Measurements from ENCODE around the gene APBB1. TPM values are rescaled to one million over a fixed set of nuclear protein-coding genes. Genes with fewer than 3 reads are reported as not detected.
A peak's percentile ranks its signal among the peaks of the same experiment; 100 is the strongest.

Gene APBB1
- total RNA-seq, 2 experiments from 2014 or later: 51.6 to 55.3 TPM

DNA sequence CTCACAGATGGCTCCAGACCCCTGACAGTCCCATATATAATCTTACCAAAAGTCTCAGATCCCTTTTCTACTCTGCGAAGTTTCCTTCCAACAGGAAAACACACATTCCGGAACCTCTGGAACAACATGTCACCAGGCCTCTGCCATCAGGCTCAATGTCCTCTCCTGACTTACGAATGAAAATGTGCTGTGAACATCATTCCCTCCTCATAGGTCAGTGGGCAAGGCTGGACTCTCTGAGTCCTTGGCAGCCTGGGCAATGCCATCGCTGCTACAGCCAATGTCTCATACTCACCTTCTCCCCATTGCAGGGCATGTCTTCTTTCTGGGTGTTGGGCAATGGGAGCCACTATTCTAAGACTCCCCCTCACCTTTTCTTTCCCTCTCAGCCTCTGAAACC lies 23.5 kb upstream of the APBB1 start:
- DNase-seq: no peak
- Mint-ChIP-seq H3K4me1 (ENCODE audit: low read depth) (no peaks in the 10 kb centered on the region), H3K27ac (no peak overlapping the region), H3K27me3 (no peaks in the 10 kb centered on the region), H3K9me3 (no peaks in the 10 kb centered on the region), H3K4me3 (no peak overlapping the region), H3K36me3 (no peaks in the 10 kb centered on the region)
- ChIA-PET CTCF (interaction anchor here (1.0 to 11.5 kb wide), 9 partner anchors 19 to 182 kb away, joined by 3 to 661 read pairs (median 6); partner anchors contain the start of genes APBB1 and TPP1), POLR2A (interaction anchor here (1.3 kb wide), 1 partner anchor 13 kb away, joined by 4 read pairs; no protein-coding TSS in a partner anchor)
- intact Hi-C loops (cut with micrococcal nuclease): loop anchor here (2.0 kb wide), 2 partner anchors 54 to 62 kb away; no protein-coding TSS in a partner anchor

- H3K9me3 Mint-ChIP-seq: no peaks in the 10 kb centered on the region
- ChIA-PET CTCF (interaction anchor here (0.5 to 11.5 kb wide), 7 partner anchors 12 to 265 kb away, joined by 3 to 661 read pairs (median 3); no protein-coding TSS in a partner anchor), POLR2A (interaction anchor here (1.5 kb wide), 1 partner anchor 62 kb away, joined by 4 read pairs; no protein-coding TSS in a partner anchor)
Measured at GRCh38 chr11:6440906-6441358, 22.0 kb upstream of the APBB1 start, which contains the start of gene HPX. Gene HPX (minus strand): TSS chr11:6440987. CDS start chr11:6440963, 24 bp downstream.

DNA sequence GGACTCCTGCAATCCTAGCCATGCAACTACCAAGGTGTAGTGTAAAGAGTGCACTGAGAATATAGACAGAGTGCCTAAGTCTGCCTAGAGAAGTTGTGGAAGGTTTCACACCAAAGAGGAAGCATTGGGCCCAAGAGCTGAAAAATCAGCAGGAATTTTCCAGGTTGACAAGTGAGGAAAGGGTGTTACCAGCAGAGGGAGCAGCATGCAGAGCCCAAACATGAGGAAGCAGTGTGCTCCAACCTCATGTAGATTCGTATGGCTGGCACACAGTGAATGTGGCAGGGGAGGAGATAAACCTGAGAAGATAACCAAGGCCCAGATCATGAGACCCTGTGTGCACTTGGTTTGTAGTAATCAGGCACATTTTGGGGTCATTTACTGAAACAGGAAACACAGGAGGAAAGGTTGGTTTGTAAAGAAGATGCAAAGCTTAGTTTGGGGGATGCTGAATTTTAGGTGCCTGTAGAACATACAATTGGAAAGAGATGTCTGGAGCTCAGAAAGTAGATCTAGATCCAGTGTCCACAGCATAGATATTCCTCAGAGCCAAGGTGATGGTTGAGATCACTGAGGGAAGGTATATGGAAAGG lies 20.2 kb upstream of the APBB1 start:
- Mint-ChIP-seq H3K36me3 (no peaks in the 10 kb centered on the region), H3K4me3 (no peak overlapping the region), H3K27me3 (no peaks in the 10 kb centered on the region), H3K9me3 (no peaks in the 10 kb centered on the region), H3K27ac (no peak overlapping the region), H3K4me1 (ENCODE audit: low read depth) (no peaks in the 10 kb centered on the region)
- POLR2A ChIA-PET: no interaction called here
- DNase-seq: peak; percentile 55
- CTCF ChIA-PET: interaction anchor here (0.6 to 5.0 kb wide), 23 partner anchors 8 to 331 kb away, joined by 3 to 59 read pairs (median 4); partner anchors contain the start of genes APBB1, ARFIP2, MRPL17 and TIMM10B
- intact Hi-C loops (cut with micrococcal nuclease): loop anchor here (1.0 to 5.0 kb wide), 2 partner anchors 33 to 60 kb away; partner anchors contain the start of gene TRIM3

More at GRCh38 chr11:6440906-6441358, 22.0 kb upstream of the APBB1 start, which contains the start of gene HPX:
- DNase-seq: no peak
- H3K27ac Mint-ChIP-seq: no peak within 1 kb of the TSS
- no peak within 1 kb of the TSS for H3K4me3 Mint-ChIP-seq
- H3K4me1 Mint-ChIP-seq (ENCODE audit: low read depth): no peaks in the 10 kb centered on the region
- intact Hi-C loops (cut with micrococcal nuclease): no loop called here
- H3K36me3 Mint-ChIP-seq: no peaks in the 10 kb centered on the region
- H3K27me3 Mint-ChIP-seq: no peaks in the 10 kb centered on the region

DNA sequence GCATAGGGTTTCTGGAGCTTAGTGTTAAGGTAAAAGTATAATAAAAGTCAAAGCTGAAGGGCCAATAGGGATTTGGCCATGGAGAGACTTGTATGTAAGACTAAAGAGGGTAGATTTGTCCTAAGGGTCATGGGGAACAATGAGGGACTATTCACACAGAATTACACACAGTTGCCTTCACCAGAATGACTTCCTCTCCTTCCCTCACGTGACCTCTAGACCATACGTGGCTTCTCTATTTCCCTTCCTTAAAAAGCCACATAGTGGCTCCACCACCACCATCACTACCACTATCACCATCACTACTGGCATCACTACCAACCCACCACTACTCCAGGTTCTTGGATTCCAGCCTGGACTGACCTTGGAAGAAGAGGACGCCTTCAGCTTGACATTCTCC lies 19.1 kb upstream of the APBB1 start:
- intact Hi-C loops (cut with micrococcal nuclease): loop anchor here (5.0 kb wide), 1 partner anchor 34 kb away; the partner anchor contains the start of gene TRIM3
- CTCF ChIA-PET: interaction anchor here (0.6 to 5.0 kb wide), 10 partner anchors 9 to 140 kb away, joined by 3 to 59 read pairs (median 8); partner anchors contain the start of gene TRIM3
- Mint-ChIP-seq H3K4me1 (ENCODE audit: low read depth) (no peaks in the 10 kb centered on the region), H3K9me3 (no peaks in the 10 kb centered on the region), H3K27ac (no peak overlapping the region), H3K27me3 (no peaks in the 10 kb centered on the region), H3K36me3 (no peaks in the 10 kb centered on the region), H3K4me3 (no peak overlapping the region)
- DNase-seq: no peak
- POLR2A ChIA-PET: interaction anchor here (0.8 kb wide), 1 partner anchor 44 kb away, joined by 3 read pairs; the partner anchor contains the start of genes ARFIP2 and TIMM10B

DNA sequence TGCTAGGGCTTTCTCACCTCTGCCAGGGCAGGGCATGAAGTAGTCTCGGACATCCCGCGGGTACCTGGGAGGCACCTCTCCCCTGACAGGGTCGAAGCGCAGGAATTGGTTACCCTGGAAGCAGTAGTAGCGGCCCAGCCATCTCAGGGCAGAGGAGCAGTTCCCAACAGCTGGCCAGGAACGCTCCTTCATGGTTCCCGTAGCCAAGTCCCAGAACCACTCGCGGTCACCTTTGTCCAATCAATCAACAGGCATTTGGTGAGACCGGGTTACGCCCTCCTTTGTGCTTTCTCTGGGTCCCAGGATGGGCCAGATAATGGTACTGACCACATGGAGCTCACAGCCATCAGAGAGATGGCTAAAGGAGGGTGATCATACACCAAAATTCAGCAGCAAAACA lies 18.5 kb upstream of the APBB1 start:
- no peaks in the 10 kb centered on the region for H3K9me3 Mint-ChIP-seq
- no peak for DNase-seq
- H3K4me1 Mint-ChIP-seq (ENCODE audit: low read depth): no peaks in the 10 kb centered on the region
- H3K36me3 Mint-ChIP-seq: no peaks in the 10 kb centered on the region
- H3K27ac Mint-ChIP-seq: no peak overlapping the region
- CTCF ChIA-PET: interaction anchor here (0.6 to 5.0 kb wide), 9 partner anchors 8 to 139 kb away, joined by 3 to 59 read pairs (median 11); no protein-coding TSS in a partner anchor
- POLR2A ChIA-PET: interaction anchor here (0.8 kb wide), 1 partner anchor 44 kb away, joined by 3 read pairs; the partner anchor contains the start of genes ARFIP2 and TIMM10B
- intact Hi-C loops (cut with micrococcal nuclease): loop anchor here (5.0 kb wide), 1 partner anchor 35 kb away; the partner anchor contains the start of gene TRIM3
- no peak overlapping the region for H3K4me3 Mint-ChIP-seq
- no peaks in the 10 kb centered on the region for H3K27me3 Mint-ChIP-seq

DNA sequence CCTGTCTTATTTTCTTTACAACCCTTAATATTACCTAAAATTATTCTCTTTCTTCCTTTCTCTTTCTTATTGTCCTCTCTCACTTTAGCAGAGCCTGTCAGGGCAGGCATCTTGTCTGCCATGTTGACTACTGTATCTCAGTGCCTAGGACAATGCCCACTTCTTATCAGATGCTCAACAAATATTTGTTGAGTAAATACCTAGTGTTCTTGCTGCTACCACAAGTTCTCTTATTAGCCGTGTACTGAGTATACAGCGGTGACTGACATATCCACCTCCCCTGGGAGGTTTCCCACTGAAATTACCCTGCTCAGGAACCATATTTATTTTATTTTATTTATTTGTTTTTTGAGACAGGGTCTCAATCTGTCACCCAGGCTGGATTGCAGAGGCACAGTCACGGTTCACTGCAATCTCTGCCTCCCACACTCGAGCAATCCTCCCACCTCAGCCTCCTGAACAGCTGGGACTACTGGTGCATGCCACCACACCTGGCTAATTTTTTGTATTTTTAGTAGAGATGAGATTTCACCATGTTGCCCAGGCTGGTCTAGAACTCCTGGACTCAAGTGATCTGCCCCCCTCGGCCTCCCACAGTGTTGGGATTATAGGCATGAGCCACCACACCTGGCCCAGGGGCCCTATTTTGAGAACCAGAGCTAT lies 15.2 kb upstream of the APBB1 start:
- ChIA-PET POLR2A (no interaction called here), CTCF (interaction anchor here (1.5 to 2.4 kb wide), 3 partner anchors 9 to 55 kb away, joined by 8 to 14 read pairs (median 8); no protein-coding TSS in a partner anchor)
- Mint-ChIP-seq H3K27me3 (no peaks in the 10 kb centered on the region), H3K4me3 (no peak overlapping the region), H3K9me3 (no peaks in the 10 kb centered on the region), H3K27ac (no peak overlapping the region), H3K36me3 (no peaks in the 10 kb centered on the region), H3K4me1 (ENCODE audit: low read depth) (no peaks in the 10 kb centered on the region)
- no peak for DNase-seq
- intact Hi-C loops (cut with micrococcal nuclease): no loop called here

DNA sequence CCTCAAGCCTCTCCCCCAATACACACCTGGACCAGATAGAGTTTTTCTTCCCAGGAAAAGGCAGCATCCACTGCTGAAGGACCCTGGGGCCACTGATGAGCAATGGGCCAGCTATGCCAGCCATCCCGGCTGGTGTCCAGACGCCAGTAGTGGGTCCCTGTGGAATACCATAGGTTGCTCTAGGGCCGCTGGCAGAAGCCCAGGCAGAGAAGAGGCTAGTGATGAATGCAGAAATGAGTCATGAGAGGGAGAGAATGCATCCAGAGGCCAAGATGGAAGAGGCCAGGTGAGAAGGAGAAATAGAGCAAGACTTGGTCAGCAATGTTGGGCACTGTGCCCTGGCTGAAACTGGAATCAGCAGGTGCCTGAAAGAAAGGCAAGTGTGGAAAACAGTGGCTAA lies 13.0 kb upstream of the APBB1 start:
- POLR2A ChIA-PET: no interaction called here

GRCh38 chr11:6427516-6427915 lies 8.6 kb upstream of the APBB1 start:
- Mint-ChIP-seq H3K9me3 (no peaks in the 10 kb centered on the region), H3K27ac (no peak overlapping the region), H3K4me1 (ENCODE audit: low read depth) (no peaks in the 10 kb centered on the region), H3K27me3 (peaks cover 4% of the 10 kb centered on the region), H3K4me3 (no peak overlapping the region), H3K36me3 (no peaks in the 10 kb centered on the region)
- CTCF ChIA-PET: interaction anchor here (1.3 to 2.0 kb wide), 4 partner anchors 11 to 64 kb away, joined by 3 to 12 read pairs (median 5); no protein-coding TSS in a partner anchor
- intact Hi-C loops (cut with micrococcal nuclease): no loop called here
- POLR2A ChIA-PET: interaction anchor here (1.2 kb wide), 1 partner anchor 16 kb away, joined by 3 read pairs; no protein-coding TSS in a partner anchor
- DNase-seq: no peak

More for the DNA sequence above, 13.0 kb upstream of the APBB1 start:
- Mint-ChIP-seq H3K9me3 (no peaks in the 10 kb centered on the region), H3K27me3 (no peaks in the 10 kb centered on the region), H3K27ac (no peak overlapping the region), H3K36me3 (no peaks in the 10 kb centered on the region), H3K4me3 (no peak overlapping the region), H3K4me1 (ENCODE audit: low read depth) (no peaks in the 10 kb centered on the region)
- intact Hi-C loops (cut with micrococcal nuclease): no loop called here
- DNase-seq: no peak
- CTCF ChIA-PET: no interaction called here

DNA sequence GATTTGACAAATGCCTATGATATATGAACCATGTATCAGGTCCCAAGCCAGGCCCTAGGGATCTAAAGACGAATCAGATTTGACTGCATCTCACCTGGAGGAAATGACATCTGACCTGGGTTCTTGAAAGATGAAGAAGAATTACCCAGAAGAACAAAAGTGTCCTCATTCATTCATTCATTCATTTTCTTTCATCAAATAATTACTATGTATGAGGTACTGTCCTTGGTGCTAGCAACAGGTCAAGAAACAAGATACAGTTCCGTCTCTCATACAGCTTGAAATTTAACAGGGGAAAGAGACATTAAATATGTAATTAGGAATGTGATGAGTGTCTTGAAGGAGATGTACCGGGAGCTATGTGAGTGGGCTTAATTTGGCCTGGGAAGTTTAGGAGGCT lies 1.8 kb upstream of the APBB1 start:
- Mint-ChIP-seq H3K4me3 (peak overlapping the region; percentile 2), H3K4me1 (ENCODE audit: low read depth) (peaks cover 8% of the 10 kb centered on the region), H3K27ac (no peak overlapping the region), H3K36me3 (no peaks in the 10 kb centered on the region), H3K9me3 (no peaks in the 10 kb centered on the region), H3K27me3 (peaks cover 5% of the 10 kb centered on the region)
- no peak for DNase-seq
- ChIA-PET CTCF (interaction anchor here (1.3 kb wide), 1 partner anchor 41 kb away, joined by 6 read pairs; no protein-coding TSS in a partner anchor), POLR2A (no interaction called here)
- intact Hi-C loops (cut with micrococcal nuclease): no loop called here

DNA sequence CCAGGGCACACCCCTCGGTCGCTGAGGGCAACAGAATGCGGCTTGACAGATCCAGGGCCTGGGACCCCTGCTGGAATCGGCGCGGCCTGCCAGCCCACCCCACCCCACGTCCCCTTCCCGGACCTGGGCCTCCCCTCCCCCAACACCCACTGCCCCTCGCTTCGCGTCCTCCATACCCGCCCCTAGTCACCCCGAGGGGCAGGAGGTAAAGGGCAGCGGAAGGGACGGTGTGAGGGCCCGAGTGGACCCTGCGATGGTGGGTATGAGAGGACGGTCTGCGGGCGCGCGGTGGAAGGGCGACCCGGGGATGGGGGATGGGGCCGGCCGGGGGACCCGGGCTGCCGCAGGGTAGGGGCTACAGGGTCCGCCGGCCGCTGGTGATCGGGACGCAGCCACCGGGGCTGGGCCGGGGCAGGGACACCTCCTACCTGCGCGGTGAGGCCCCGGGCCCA lies 311 bp downstream of the APBB1 start:
- intact Hi-C loops (cut with micrococcal nuclease): loop anchor here (1.0 to 10.0 kb wide), 5 partner anchors 25 to 266 kb away; partner anchors contain the start of genes ARFIP2, FHIP1B, MRPL17 and SMPD1
- Mint-ChIP-seq H3K4me3 (no peak overlapping the region), H3K9me3 (no peaks in the 10 kb centered on the region), H3K27ac (peak overlapping the region; percentile 61), H3K4me1 (ENCODE audit: low read depth) (peaks cover 8% of the 10 kb centered on the region), H3K36me3 (no peaks in the 10 kb centered on the region), H3K27me3 (peaks cover 5% of the 10 kb centered on the region)
- POLR2A ChIA-PET: interaction anchor here (1.0 to 2.5 kb wide), 7 partner anchors 17 to 63 kb away, joined by 4 to 21 read pairs (median 6); partner anchors contain the start of genes ARFIP2, SMPD1, TIMM10B and TRIM3
- peak; percentile 24 for DNase-seq
- CTCF ChIA-PET: interaction anchor here (0.9 to 3.3 kb wide), 7 partner anchors 21 to 394 kb away, joined by 3 to 37 read pairs (median 4); partner anchors contain the start of gene MRPL17

- POLR2A ChIA-PET: interaction anchor here (1.0 to 2.5 kb wide), 3 partner anchors 16 to 39 kb away, joined by 5 to 21 read pairs (median 6); partner anchors contain the start of gene SMPD1
- DNase-seq: no peak
- CTCF ChIA-PET: interaction anchor here (2.4 to 3.3 kb wide), 2 partner anchors 26 to 40 kb away, joined by 15 to 37 read pairs; no protein-coding TSS in a partner anchor
- Mint-ChIP-seq H3K4me3 (no peak overlapping the region), H3K36me3 (no peaks in the 10 kb centered on the region), H3K9me3 (no peaks in the 10 kb centered on the region), H3K4me1 (ENCODE audit: low read depth) (peaks cover 11% of the 10 kb centered on the region), H3K27ac (no peak overlapping the region), H3K27me3 (peaks cover 1% of the 10 kb centered on the region)
- intact Hi-C loops (cut with micrococcal nuclease): loop anchor here (2.0 to 10.0 kb wide), 3 partner anchors 63 to 267 kb away; partner anchors contain the start of genes ARFIP2, FHIP1B, MRPL17 and TIMM10B
Measured at GRCh38 chr11:6417907-6418556, 862 bp downstream of the APBB1 start.

Measured in activated CD4-positive, alpha-beta memory T cell treated with anti-CD3 and anti-CD28 coated beads for 36 hours (primary cell).